Sigmoid colon (tissue), 7 donors: ENCODE data around the gene TSPAN3. TPM values are rescaled to one million over a fixed set of nuclear protein-coding genes. Genes with fewer than 3 reads are reported as not detected.

Experiments
- DNase-seq: peaks from one replicate; pipeline ENCODE4 v3.0.0-alpha.2; 2019
- H3K27ac ChIP-seq, 4 donors: fragments of 200-600 bp; sonication (generic); one replicate each; pipeline ENCODE4 v1.5.1; 2016 to 2019; ENCODE audit warnings: mild to moderate bottlenecking in 1 of 4
- H3K27me3 ChIP-seq, 3 donors: fragments of 200-600 bp; sonication (generic); one replicate each; pipeline ENCODE4 v1.5.1; 2019; ENCODE audit warnings: mild to moderate bottlenecking in 1 of 3
- H3K36me3 ChIP-seq, 4 donors: fragments of 200-600 bp; sonication (generic); one replicate each; pipeline ENCODE4 v1.5.1; 2016 to 2019
- H3K4me1 ChIP-seq, 4 donors: fragments of 200-600 bp; sonication (generic); one replicate each; pipeline ENCODE4 v1.5.1; 2017 to 2019
- H3K4me3 ChIP-seq, 4 donors: fragments of 200-600 bp; sonication (generic); one replicate each; pipeline ENCODE4 v1.5.1; 2017 to 2019; ENCODE audit warnings: mild to moderate bottlenecking in 2 of 4, moderate library complexity in 1 of 4
- H3K9me3 ChIP-seq, 4 donors: fragments of 200-600 bp in 3 of 4; sonication (generic) in 3 of 4; one replicate each; pipeline versions ENCODE4 v1.5.1 to v1.6.1; 2013 to 2019
- CTCF ChIP-seq, 4 experiments: fragments of 450-650 bp in 3 of 4; fragments of 200-600 bp in 1 of 4; IDR thresholded peaks; one replicate each; pipeline ENCODE4 v1.5.1; 2016 to 2019; ENCODE audit warnings: antibody characterized with exemption in 4 of 4, mild to moderate bottlenecking in 3 of 4, moderate library complexity in 2 of 4
- EP300 ChIP-seq, 4 donors: sonication (generic); formaldehyde crosslinking; IDR thresholded peaks; one replicate each; pipeline ENCODE4 v1.6.1; 2017; ENCODE audit warnings: antibody characterized with exemption in 4 of 4
- POLR2A ChIP-seq, 2 donors: fragments of 450-650 bp; IDR thresholded peaks; one replicate each; pipeline ENCODE4 v1.6.1; 2016; ENCODE audit warnings: antibody characterized with exemption in 2 of 2, mild to moderate bottlenecking in 2 of 2, moderate library complexity in 2 of 2
- POLR2AphosphoS5 ChIP-seq, 4 donors: sonication (generic); formaldehyde crosslinking; IDR thresholded peaks; one replicate each; pipeline ENCODE4 v1.6.1; 2017; ENCODE audit warnings: antibody characterized with exemption in 4 of 4
- WGBS, 2 donors: extraction: QIAGEN DNeasy Blood & Tissue Kit; methylation state at CpG; one replicate each; pipeline ENCODE4 v1.1.7; 2013; 5-methylcytosine and 5-hydroxymethylcytosine counted together
- intact Hi-C: fragments of 100-400 bp; cut with DNase I; formaldehyde crosslinking; loops from one replicate; pipeline ENCODE4 v1.15.1; 2023
- polyA plus RNA-seq, 3 donors: library from polyadenylated mRNA; stranded (reverse); fragments of 200-250 nt; gene quantifications; one replicate each; pipeline ENCODE4 v1.2.3, GENCODE V29; 2013
- total RNA-seq, 4 donors: library from RNA; depleted of rRNA; stranded (reverse); fragments of >200 nt; gene quantifications; one replicate each; pipeline ENCODE4 v1.1.0, GENCODE V29; 2016
- donor health status: healthy with polysubstance abuse.
- donor health status: Bipolar disorder and iron deficiency.
- donor health status: healthy.

Gene TSPAN3
- total and polyA plus RNA-seq, 7 donors: 129 to 402 (median 166) TPM

GRCh38 chr15:77115179-77115578, 44.3 kb upstream of the TSPAN3 start:
- no peak overlapping the region for H3K27ac ChIP-seq
- 41 to 81% methylated on average over 4 of the region's 4 CpGs for WGBS, 2 donors
- H3K36me3 ChIP-seq: peaks cover 0 to 20% (median 7%) of the 10 kb centered on the region in 4 donors
- no peak for TF ChIP-seq EP300 (IDR thresholded peaks at IDR 0.05)
- no peak for TF ChIP-seq CTCF (IDR thresholded peaks at IDR 0.05)
- no peak for TF ChIP-seq POLR2AphosphoS5 (IDR thresholded peaks at IDR 0.05)
- no peak for TF ChIP-seq POLR2A (IDR thresholded peaks at IDR 0.05)
- intact Hi-C loops: no loop called here
- DNase-seq: no peak
- H3K27me3 ChIP-seq: no peaks in the 10 kb centered on the region
- H3K4me1 ChIP-seq: peaks cover 0 to 10% (median 7%) of the 10 kb centered on the region in 4 donors
- H3K9me3 ChIP-seq: no peaks in the 10 kb centered on the region
- H3K4me3 ChIP-seq: no peak overlapping the region

- Histone ChIP-seq H3K27ac (no peak overlapping the region), H3K4me3 (no peak overlapping the region), H3K27me3 (no peaks in the 10 kb centered on the region), H3K4me1 (peaks cover 0 to 1% (median under 1%) of the 10 kb centered on the region in 4 donors), H3K36me3 (peaks cover 0 to 20% (median 7%) of the 10 kb centered on the region in 4 donors), H3K9me3 (no peaks in the 10 kb centered on the region)
- WGBS, 2 donors: 67 to 76% methylated on average over 2 of the region's 2 CpGs
- TF ChIP-seq CTCF (IDR thresholded peaks at IDR 0.05) (no peak), POLR2A (IDR thresholded peaks at IDR 0.05) (no peak), EP300 (IDR thresholded peaks at IDR 0.05) (no peak), POLR2AphosphoS5 (IDR thresholded peaks at IDR 0.05) (no peak)
- intact Hi-C loops: no loop called here
- DNase-seq: no peak
Observed at GRCh38 chr15:77112838-77113504, 42.1 kb upstream of the TSPAN3 start.

GRCh38 chr15:77111789-77112188, 40.9 kb upstream of the TSPAN3 start:
- 97% methylated on average over 3 of the region's 3 CpGs for WGBS, 2 donors
- TF ChIP-seq POLR2A (IDR thresholded peaks at IDR 0.05) (no peak), CTCF (IDR thresholded peaks at IDR 0.05) (no peak)
- intact Hi-C loops: no loop called here

GRCh38 chr15:77107531-77108355, 36.8 kb upstream of the TSPAN3 start:
- TF ChIP-seq POLR2AphosphoS5 (IDR thresholded peaks at IDR 0.05) (no peak), CTCF (IDR thresholded peaks at IDR 0.05) (peak; percentile 7 to 49 (median 32))
- DNase-seq: peak; percentile 72
- H3K27ac ChIP-seq: peak overlapping the region in 2 of 4 donors; percentile 30 to 45
- no peaks in the 10 kb centered on the region for H3K27me3 ChIP-seq
- WGBS, 2 donors: 47 to 60% methylated on average over 9 of the region's 9 CpGs
- no peaks in the 10 kb centered on the region for H3K9me3 ChIP-seq
- peaks cover 0 to 16% (median 8%) of the 10 kb centered on the region in 4 donors for H3K4me1 ChIP-seq
- H3K4me3 ChIP-seq: no peak overlapping the region
- no peaks in the 10 kb centered on the region for H3K36me3 ChIP-seq
- intact Hi-C loops: no loop called here

More at GRCh38 chr15:77111789-77112188, 40.9 kb upstream of the TSPAN3 start:
- Histone ChIP-seq H3K27ac (no peak overlapping the region), H3K4me1 (peaks cover 0 to 13% (median 7%) of the 10 kb centered on the region in 4 donors), H3K36me3 (peaks cover 0 to 20% (median 7%) of the 10 kb centered on the region in 4 donors), H3K4me3 (no peak overlapping the region), H3K27me3 (no peaks in the 10 kb centered on the region), H3K9me3 (no peaks in the 10 kb centered on the region)
- no peak for DNase-seq
